B cell (primary cell): Measurements from ENCODE around the gene PLD1. TPM values are rescaled to one million over a fixed set of nuclear protein-coding genes. Genes with fewer than 3 reads are reported as not detected.

ENCODE experiments used
- ATAC-seq: fragments of 200-7000 bp; cut with Tn5 transposase; one replicate; pipeline ENCODE4 v1.10.0; 2021; ENCODE audit warnings: low read depth, mild to moderate bottlenecking, moderate number of reproducible peaks, moderate library complexity
- CTCF ChIA-PET: fragments of 350-600 bp; sonication (Branson Sonifier 250); formaldehyde crosslinking; loops from one replicate; lab custom pipeline; 2021; ENCODE audit warnings: antibody characterized with exemption, inconsistent platforms; lab: Charles Lee
- POLR2A ChIA-PET: fragments of 350-600 bp; sonication (Branson Sonifier 250); formaldehyde crosslinking; loops from one replicate; lab custom pipeline; 2021; ENCODE audit warnings: antibody characterized with exemption; lab: Charles Lee
- DNase-seq: peaks from one replicate; pipeline ENCODE4 v3.0.0; 2013
- H2AFZ ChIP-seq: 2 replicates; pipeline ENCODE4 v1.6.1; 2012; ENCODE audit warnings: mild to moderate bottlenecking, low read depth, low read length; ENCODE audit not compliant: insufficient read depth, poor library complexity, severe bottlenecking
- H3K27ac ChIP-seq, 2 donors: 1 replicate in 1 of 2; 2 replicates in 1 of 2; pipeline ENCODE4 v1.5.1; 2012 to 2013; ENCODE audit warnings: low read length in 2 of 2, mild to moderate bottlenecking in 2 of 2, moderate library complexity in 1 of 2
- H3K27me3 ChIP-seq, 4 experiments: fragments of 200-600 bp in 1 of 4; sonication (generic) in 1 of 4; replicated peaks in 1 of 4; 1 replicate in 2 of 4; 2 replicates in 2 of 4; pipeline versions ENCODE4 v1.6.1 to v1.7.0; 2013 to 2016; ENCODE audit warnings: low read length in 3 of 4, mild to moderate bottlenecking in 2 of 4, mixed read lengths in 1 of 4, moderate library complexity in 1 of 4; ENCODE audit not compliant: insufficient read depth in 4 of 4, control insufficient read depth in 3 of 4; ENCODE audit errors: control extremely low read depth in 1 of 4
- H3K36me3 ChIP-seq, 2 experiments: replicated peaks in 1 of 2; 1 replicate in 1 of 2; 2 replicates in 1 of 2; pipeline versions ENCODE4 v1.6.1 to v1.7.1; 2013; ENCODE audit warnings: low read length in 1 of 2; ENCODE audit not compliant: insufficient read depth in 2 of 2, control insufficient read depth in 1 of 2; ENCODE audit errors: control extremely low read depth in 1 of 2, extremely low read depth in 1 of 2
- H3K4me1 ChIP-seq, 2 donors: fragments of 200-600 bp in 1 of 2; sonication (generic) in 1 of 2; 1 replicate in 1 of 2; 2 replicates in 1 of 2; pipeline versions ENCODE4 v1.5.1 to v1.6.1; 2013 to 2017; ENCODE audit warnings: low read length in 2 of 2; ENCODE audit not compliant: control insufficient read depth in 2 of 2, insufficient read depth in 2 of 2
- H3K4me2 ChIP-seq: replicated peaks from 2 replicates; pipeline ENCODE3; 2012; ENCODE audit warnings: mild to moderate bottlenecking, low read depth, low read length; ENCODE audit not compliant: poor library complexity, severe bottlenecking
- H3K4me3 ChIP-seq, 5 experiments: fragments of 200-600 bp in 1 of 5; sonication (generic) in 1 of 5; 1 replicate in 3 of 5; 2 replicates in 2 of 5; pipeline versions ENCODE4 v1.5.1 to v1.7.0; 2011 to 2016; ENCODE audit warnings: low read length in 4 of 5, mild to moderate bottlenecking in 4 of 5, low read depth in 2 of 5, control low read depth in 1 of 5, moderate library complexity in 1 of 5; ENCODE audit not compliant: insufficient read depth in 1 of 5; ENCODE audit errors: control extremely low read depth in 1 of 5, extremely low read depth in 1 of 5
- H3K79me2 ChIP-seq: fragments of 200-600 bp; sonication (generic); one replicate; pipeline ENCODE4 v1.6.0; 2016; ENCODE audit warnings: low read length; ENCODE audit not compliant: control insufficient read depth, insufficient read depth
- H3K9ac ChIP-seq: fragments of 200-600 bp; sonication (generic); 2 replicates; pipeline ENCODE4 v1.6.1; 2017; ENCODE audit warnings: mild to moderate bottlenecking, low read length, moderate library complexity
- H3K9me3 ChIP-seq, 3 donors: one replicate each; pipeline versions ENCODE4 v1.6.1 to v1.7.1; 2013; ENCODE audit warnings: low read length in 2 of 3; ENCODE audit not compliant: control insufficient read depth in 2 of 3, insufficient read depth in 1 of 3; ENCODE audit errors: control extremely low read depth in 1 of 3
- H4K20me1 ChIP-seq: 2 replicates; pipeline ENCODE4 v1.6.0; 2012; ENCODE audit warnings: mild to moderate bottlenecking, low read length; ENCODE audit not compliant: insufficient read depth, control insufficient read depth, poor library complexity, severe bottlenecking
- H3K27ac Mint-ChIP-seq: one replicate; pipeline ENCODE4 v1.8.0; 2021; ENCODE audit warnings: mixed read lengths
- H3K27me3 Mint-ChIP-seq: one replicate; pipeline ENCODE4 v1.8.0; 2021; ENCODE audit warnings: mixed read lengths
- H3K4me1 Mint-ChIP-seq: one replicate; pipeline ENCODE4 v1.8.0; 2021; ENCODE audit warnings: mixed read lengths
- H3K4me3 Mint-ChIP-seq: one replicate; pipeline ENCODE4 v1.8.0; 2021; ENCODE audit warnings: mixed read lengths
- H3K9me3 Mint-ChIP-seq: one replicate; pipeline ENCODE4 v1.8.0; 2022; ENCODE audit warnings: mixed read lengths; ENCODE audit not compliant: insufficient read depth
- CTCF ChIP-seq: fragments of 200-600 bp; IDR thresholded peaks from one replicate; pipeline ENCODE4 v1.8.0; 2022; ENCODE audit warnings: antibody characterized with exemption, mild to moderate bottlenecking
- EZH2 ChIP-seq: IDR thresholded peaks from 2 replicates; pipeline ENCODE4 v1.6.1; 2012; ENCODE audit warnings: borderline replicate concordance, low read depth, mild to moderate bottlenecking, moderate library complexity, low read length; ENCODE audit not compliant: insufficient read depth, poor library complexity, severe bottlenecking
- WGBS: methylation state at CpG from one replicate; pipeline ENCODE4 v1.1.5; 2013; ENCODE audit warnings: missing lambda C conversion rate; ENCODE audit not compliant: insufficient coverage; 5-methylcytosine and 5-hydroxymethylcytosine counted together
- intact Hi-C: fragments of 100-400 bp; cut with micrococcal nuclease; formaldehyde crosslinking; loops from one replicate; pipeline ENCODE4 v1.10.0; 2022
- polyA plus RNA-seq: library from polyadenylated mRNA; depleted of rRNA; stranded (reverse); fragments of >200 nt; gene quantifications from 2 replicates; pipeline ENCODE4 v1.2.3, GENCODE V29; 2012
- total RNA-seq, 2 donors: library from RNA; stranded (reverse); fragments of 120-200 nt in 1 of 2; gene quantifications; 1 replicate in 1 of 2; 2 replicates in 1 of 2; pipeline versions ENCODE4 v1.2.3 to v1.2.4, GENCODE V29; 2013 to 2022

Gene PLD1
- total and polyA plus RNA-seq, 2 donors (not counting 1 experiment from before 2014, with no cell fraction given): 0.24 to 0.52 TPM

GRCh38 chr3:171551296-171551695 is 259.0 kb downstream of the PLD1 start:
- H3K27ac ChIP-seq: no peak overlapping the region
- no peak overlapping the region for H2AFZ ChIP-seq
- Mint-ChIP-seq H3K4me1 (no peaks in the 10 kb centered on the region), H3K4me3 (no peak overlapping the region), H3K27me3 (no peaks in the 10 kb centered on the region), H3K27ac (no peak overlapping the region), H3K9me3 (no peaks in the 10 kb centered on the region)
- no peak for TF ChIP-seq CTCF
- TF ChIP-seq EZH2: no peak
- no peaks in the 10 kb centered on the region for H4K20me1 ChIP-seq
- CTCF ChIA-PET: no interaction called here
- H3K9me3 ChIP-seq: peaks cover 0 to 1% (median 0%) of the 10 kb centered on the region in 3 donors
- ATAC-seq (no peak), DNase-seq (no peak)
- POLR2A ChIA-PET: no interaction called here
- no peak overlapping the region for H3K4me3 ChIP-seq
- H3K4me2 ChIP-seq: no peak overlapping the region
- intact Hi-C loops: no loop called here
- H3K36me3 ChIP-seq: no peaks in the 10 kb centered on the region
- no peaks in the 10 kb centered on the region for H3K79me2 ChIP-seq
- H3K27me3 ChIP-seq: no peaks in the 10 kb centered on the region
- no peaks in the 10 kb centered on the region for H3K4me1 ChIP-seq
- no CpG with 5 or more reads among the region's 1 CpG for WGBS
- no peak overlapping the region for H3K9ac ChIP-seq

Other genes starting within 250 kb of the PLD1 start
- not detected in 2 replicates for gene TMEM212, start 32.9 kb upstream of the PLD1 start, total RNA-seq
- not detected in 2 replicates for gene TMEM212, start 32.9 kb upstream of the PLD1 start, polyA plus RNA-seq
- 9.2 and 9.6 TPM in 2 replicates for gene FNDC3B, start 229.1 kb upstream of the PLD1 start, total RNA-seq
- 1.2 and 1.8 TPM in 2 replicates for gene FNDC3B, start 229.1 kb upstream of the PLD1 start, polyA plus RNA-seq